ENCODE data around the gene CNTNAP1. TPM values are rescaled to one million over a fixed set of nuclear protein-coding genes. Genes with fewer than 3 reads are reported as not detected.

Gene CNTNAP1
- total and polyA plus RNA-seq, 2 donors: 0.76 to 2.1 TPM

DNA sequence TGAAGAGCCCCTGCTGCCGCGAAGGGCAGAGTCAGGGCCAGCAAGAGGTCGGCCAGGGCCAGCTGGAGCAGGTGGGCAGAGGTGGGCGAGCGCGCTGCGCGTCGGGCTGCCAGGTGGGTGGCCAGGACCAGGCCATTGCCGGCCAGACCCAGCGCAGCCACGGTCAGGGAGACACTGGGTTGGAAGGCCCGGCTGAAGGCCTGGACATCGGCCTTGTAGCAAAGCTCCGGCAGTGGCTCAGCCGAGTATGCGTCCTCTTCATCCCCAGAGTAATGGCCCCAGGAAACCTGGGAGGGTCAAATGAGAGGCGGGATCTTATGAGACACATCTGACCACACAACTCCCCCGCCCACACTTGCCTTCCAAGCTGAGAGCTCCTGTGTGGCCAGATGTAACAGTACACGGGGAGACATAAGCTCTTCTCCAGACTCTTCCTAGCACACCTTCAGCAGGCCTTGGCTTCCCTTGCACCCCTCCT, 2.0 kb upstream of the CNTNAP1 start:
- WGBS: 80% methylated on average over 20 of the region's 20 CpGs
- Histone ChIP-seq H3K9me3 (ENCODE audit: control insufficient read depth in 2 of 2, insufficient read depth in 1 of 2, low read length in 1 of 2) (peaks cover 2 to 30% of the 10 kb centered on the region in 2 donors), H3K27me3 (ENCODE audit: control insufficient read depth in 2 of 2, insufficient read depth in 1 of 2, low read length in 1 of 2) (peaks cover 34 to 80% of the 10 kb centered on the region in 2 donors), H3K4me1 (ENCODE audit: control insufficient read depth in 2 of 2, insufficient read depth in 2 of 2, low read length in 2 of 2) (peaks cover 25 to 84% of the 10 kb centered on the region in 2 donors), H3K4me3 (ENCODE audit: low read length in 2 of 2) (peak overlapping the region in 1 of 2 donors; percentile 47), H3K27ac (ENCODE audit: low read depth in 1 of 2, low read length in 1 of 2) (no peak overlapping the region), H3K36me3 (ENCODE audit: control insufficient read depth in 2 of 2, insufficient read depth in 2 of 2, low read length in 1 of 2) (no peaks in the 10 kb centered on the region)
- no peak for DNase-seq (ENCODE audit: low read depth in 6 of 9, low spot score in 9 of 9)

DNA sequence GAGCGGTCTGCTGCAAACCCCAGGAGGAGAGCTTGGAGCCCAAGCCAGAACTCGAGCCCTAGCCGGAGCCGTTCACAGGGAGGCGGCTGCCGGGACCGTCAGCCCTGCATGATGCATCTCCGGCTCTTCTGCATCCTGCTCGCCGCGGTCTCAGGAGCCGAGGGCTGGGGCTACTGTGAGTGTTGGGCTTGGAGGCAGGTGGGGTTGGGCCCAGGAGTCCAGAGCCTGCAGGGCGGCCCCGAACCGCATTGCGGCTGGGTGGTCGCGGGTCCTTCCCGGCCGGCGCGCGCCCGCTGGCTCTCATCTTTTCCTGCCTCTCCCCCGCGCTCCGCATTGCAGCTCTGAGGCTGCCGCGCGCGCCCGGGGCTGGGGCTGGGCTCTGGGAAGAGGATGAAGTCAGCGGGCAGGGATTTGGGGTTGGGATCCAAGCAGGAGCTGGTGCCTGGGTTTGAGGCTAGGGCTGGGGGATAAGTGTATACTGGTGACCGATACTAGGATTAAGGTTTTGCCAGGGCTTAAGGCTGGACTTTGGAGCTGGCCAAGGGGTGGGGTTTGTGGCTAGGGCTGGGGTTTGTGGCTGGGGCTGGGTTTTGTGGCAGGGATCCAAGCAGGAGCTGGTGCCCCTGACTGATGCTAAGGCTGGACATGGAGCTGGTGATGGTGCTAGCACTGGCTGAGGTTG, 532 bp downstream of the CNTNAP1 start:
- H3K4me3 ChIP-seq (ENCODE audit: low read length in 2 of 2): peak overlapping the region in 1 of 2 donors; percentile 8
- H3K27me3 ChIP-seq (ENCODE audit: control insufficient read depth in 2 of 2, insufficient read depth in 1 of 2, low read length in 1 of 2): peaks cover 19 to 88% of the 10 kb centered on the region in 2 donors
- no peaks in the 10 kb centered on the region for H3K36me3 ChIP-seq (ENCODE audit: control insufficient read depth in 2 of 2, insufficient read depth in 2 of 2, low read length in 1 of 2)
- peaks cover 0 to 31% of the 10 kb centered on the region in 2 donors for H3K9me3 ChIP-seq (ENCODE audit: control insufficient read depth in 2 of 2, insufficient read depth in 1 of 2, low read length in 1 of 2)
- H3K4me1 ChIP-seq (ENCODE audit: control insufficient read depth in 2 of 2, insufficient read depth in 2 of 2, low read length in 2 of 2): peaks cover 10 to 74% of the 10 kb centered on the region in 2 donors
- DNase-seq (ENCODE audit: low read depth in 6 of 9, low spot score in 9 of 9): no peak
- no peak overlapping the region for H3K27ac ChIP-seq (ENCODE audit: low read depth in 1 of 2, low read length in 1 of 2)
- 2% methylated on average over 34 of the region's 34 CpGs for WGBS

DNA sequence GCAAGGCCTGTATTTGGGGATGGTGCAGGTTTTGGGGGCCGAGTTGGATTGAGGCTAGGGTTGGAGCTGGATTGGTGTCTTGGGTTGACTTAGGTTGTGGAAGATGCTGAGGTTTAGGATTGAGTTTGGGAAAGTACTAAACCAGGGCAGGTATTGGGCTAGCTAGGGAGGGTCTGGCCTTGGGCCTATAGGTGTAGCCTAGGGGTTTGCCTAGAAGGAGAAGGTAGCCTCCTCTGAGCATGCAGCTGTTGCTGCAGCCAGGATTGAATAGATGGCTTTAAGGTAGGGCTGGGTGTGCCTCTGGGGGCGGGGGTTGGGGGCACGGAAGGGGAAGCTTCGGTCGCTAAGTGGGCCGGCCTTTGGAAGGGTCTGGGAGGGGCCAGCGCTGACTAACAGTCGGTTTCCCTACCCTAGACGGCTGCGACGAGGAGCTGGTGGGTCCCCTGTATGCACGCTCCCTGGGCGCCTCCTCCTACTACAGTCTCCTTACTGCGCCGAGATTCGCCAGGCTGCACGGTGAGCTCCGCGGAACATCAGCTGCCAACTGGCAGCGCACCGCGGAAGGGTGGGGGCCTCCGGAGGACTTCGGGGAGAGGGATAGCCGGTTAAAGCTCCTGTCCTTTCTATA, 1.2 kb downstream of the CNTNAP1 start:
- peak in 2 of 9 donors; percentile 42 to 58 for DNase-seq (ENCODE audit: low read depth in 6 of 9, low spot score in 9 of 9)
- H3K4me3 ChIP-seq (ENCODE audit: low read length in 2 of 2): no peak overlapping the region
- peaks cover 19 to 92% of the 10 kb centered on the region in 2 donors for H3K27me3 ChIP-seq (ENCODE audit: control insufficient read depth in 2 of 2, insufficient read depth in 1 of 2, low read length in 1 of 2)
- peaks cover 8 to 70% of the 10 kb centered on the region in 2 donors for H3K4me1 ChIP-seq (ENCODE audit: control insufficient read depth in 2 of 2, insufficient read depth in 2 of 2, low read length in 2 of 2)
- H3K9me3 ChIP-seq (ENCODE audit: control insufficient read depth in 2 of 2, insufficient read depth in 1 of 2, low read length in 1 of 2): peaks cover 0 to 29% of the 10 kb centered on the region in 2 donors
- H3K27ac ChIP-seq (ENCODE audit: low read depth in 1 of 2, low read length in 1 of 2): no peak overlapping the region
- no peaks in the 10 kb centered on the region for H3K36me3 ChIP-seq (ENCODE audit: control insufficient read depth in 2 of 2, insufficient read depth in 2 of 2, low read length in 1 of 2)
- 6% methylated on average over 25 of the region's 25 CpGs for WGBS

DNA sequence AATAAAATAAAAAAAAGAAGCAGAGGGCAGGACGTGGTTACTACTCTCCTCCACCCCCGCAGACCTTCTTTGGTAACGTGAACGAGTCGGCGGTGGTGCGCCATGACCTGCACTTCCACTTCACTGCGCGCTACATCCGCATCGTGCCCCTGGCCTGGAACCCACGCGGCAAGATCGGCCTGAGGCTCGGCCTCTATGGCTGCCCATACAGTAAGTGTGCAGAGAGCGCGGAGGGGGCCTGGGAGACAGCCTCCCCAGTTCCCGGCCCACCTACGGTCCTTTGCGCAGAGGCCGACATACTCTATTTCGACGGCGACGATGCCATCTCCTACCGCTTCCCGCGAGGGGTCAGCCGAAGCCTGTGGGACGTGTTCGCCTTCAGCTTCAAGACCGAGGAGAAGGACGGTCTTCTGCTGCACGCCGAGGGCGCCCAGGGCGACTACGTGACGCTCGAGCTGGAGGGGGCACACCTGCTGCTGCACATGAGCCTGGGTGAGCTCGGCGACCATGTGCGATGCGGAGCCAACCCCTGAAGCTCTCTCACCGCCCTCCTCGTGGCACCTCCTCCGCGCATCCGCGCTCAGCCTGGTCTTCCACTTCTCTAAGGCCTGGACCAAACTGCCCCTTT, 2.7 kb downstream of the CNTNAP1 start:
- no peak overlapping the region for H3K27ac ChIP-seq (ENCODE audit: low read depth in 1 of 2, low read length in 1 of 2)
- no peak for DNase-seq (ENCODE audit: low read depth in 6 of 9, low spot score in 9 of 9)
- no peaks in the 10 kb centered on the region for H3K36me3 ChIP-seq (ENCODE audit: control insufficient read depth in 2 of 2, insufficient read depth in 2 of 2, low read length in 1 of 2)
- 95% methylated on average over 50 of the region's 50 CpGs for WGBS
- H3K27me3 ChIP-seq (ENCODE audit: control insufficient read depth in 2 of 2, insufficient read depth in 1 of 2, low read length in 1 of 2): peaks cover 19 to 97% of the 10 kb centered on the region in 2 donors
- peaks cover 5 to 56% of the 10 kb centered on the region in 2 donors for H3K4me1 ChIP-seq (ENCODE audit: control insufficient read depth in 2 of 2, insufficient read depth in 2 of 2, low read length in 2 of 2)
- peaks cover 0 to 26% of the 10 kb centered on the region in 2 donors for H3K9me3 ChIP-seq (ENCODE audit: control insufficient read depth in 2 of 2, insufficient read depth in 1 of 2, low read length in 1 of 2)
- no peak overlapping the region for H3K4me3 ChIP-seq (ENCODE audit: low read length in 2 of 2)

DNA sequence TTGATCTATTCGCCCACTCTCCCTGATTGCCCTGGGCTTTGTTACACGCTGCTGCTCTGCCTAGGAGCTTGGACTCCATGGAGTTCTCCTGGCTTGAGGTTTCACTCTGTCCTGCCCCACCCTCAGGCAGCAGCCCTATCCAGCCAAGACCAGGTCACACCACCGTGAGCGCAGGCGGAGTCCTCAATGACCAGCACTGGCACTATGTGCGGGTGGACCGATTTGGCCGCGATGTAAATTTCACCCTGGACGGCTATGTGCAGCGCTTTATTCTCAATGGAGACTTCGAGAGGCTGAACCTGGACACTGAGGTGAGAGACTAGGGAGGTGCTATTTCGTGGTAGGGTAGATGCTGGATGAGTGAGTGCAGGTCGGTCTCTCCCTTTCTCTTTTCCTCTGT, 3.5 kb downstream of the CNTNAP1 start:
- DNase-seq (ENCODE audit: low read depth in 6 of 9, low spot score in 9 of 9): no peak
- H3K9me3 ChIP-seq (ENCODE audit: control insufficient read depth in 2 of 2, insufficient read depth in 1 of 2, low read length in 1 of 2): peaks cover 0 to 24% of the 10 kb centered on the region in 2 donors
- H3K4me3 ChIP-seq (ENCODE audit: low read length in 2 of 2): no peak overlapping the region
- H3K36me3 ChIP-seq (ENCODE audit: control insufficient read depth in 2 of 2, insufficient read depth in 2 of 2, low read length in 1 of 2): no peaks in the 10 kb centered on the region
- H3K27ac ChIP-seq (ENCODE audit: low read depth in 1 of 2, low read length in 1 of 2): no peak overlapping the region
- 92% methylated on average over 14 of the region's 14 CpGs for WGBS
- H3K4me1 ChIP-seq (ENCODE audit: control insufficient read depth in 2 of 2, insufficient read depth in 2 of 2, low read length in 2 of 2): peaks cover 3 to 50% of the 10 kb centered on the region in 2 donors
- peaks cover 19 to 93% of the 10 kb centered on the region in 2 donors for H3K27me3 ChIP-seq (ENCODE audit: control insufficient read depth in 2 of 2, insufficient read depth in 1 of 2, low read length in 1 of 2)

DNA sequence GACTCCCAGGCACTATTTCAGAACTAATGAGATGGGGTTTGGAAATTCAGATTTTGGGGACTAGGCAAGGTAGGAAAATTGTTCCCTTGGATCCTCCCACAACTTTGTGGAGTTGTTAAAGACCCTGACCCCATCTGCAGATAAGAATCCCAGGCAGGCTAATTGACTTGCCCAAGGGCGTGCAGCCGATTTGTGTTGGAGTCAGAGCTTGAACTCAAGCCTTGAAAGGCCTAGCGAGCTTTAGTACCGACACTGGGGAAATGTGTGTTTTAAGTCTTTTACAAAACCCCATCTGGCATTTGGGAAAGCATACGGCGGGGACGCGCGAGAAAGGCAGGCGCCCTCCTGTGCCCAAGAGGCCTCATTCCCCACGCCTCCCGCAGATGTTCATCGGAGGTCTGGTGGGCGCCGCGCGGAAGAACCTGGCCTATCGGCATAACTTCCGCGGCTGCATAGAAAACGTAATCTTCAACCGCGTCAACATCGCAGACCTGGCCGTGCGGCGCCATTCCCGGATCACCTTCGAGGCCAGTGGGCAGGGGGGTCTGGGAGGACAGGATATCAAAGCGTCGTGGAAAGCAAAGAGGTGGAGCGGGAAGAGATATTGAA, 4.3 kb downstream of the CNTNAP1 start:
- Histone ChIP-seq H3K4me1 (ENCODE audit: control insufficient read depth in 2 of 2, insufficient read depth in 2 of 2, low read length in 2 of 2) (peaks cover under 1 to 44% of the 10 kb centered on the region in 2 donors), H3K27ac (ENCODE audit: low read depth in 1 of 2, low read length in 1 of 2) (no peak overlapping the region), H3K4me3 (ENCODE audit: low read length in 2 of 2) (no peak overlapping the region), H3K9me3 (ENCODE audit: control insufficient read depth in 2 of 2, insufficient read depth in 1 of 2, low read length in 1 of 2) (peaks cover 0 to 19% of the 10 kb centered on the region in 2 donors), H3K27me3 (ENCODE audit: control insufficient read depth in 2 of 2, insufficient read depth in 1 of 2, low read length in 1 of 2) (peaks cover 15 to 88% of the 10 kb centered on the region in 2 donors), H3K36me3 (ENCODE audit: control insufficient read depth in 2 of 2, insufficient read depth in 2 of 2, low read length in 1 of 2) (no peaks in the 10 kb centered on the region)
- peak in 1 of 9 donors; percentile 57 for DNase-seq (ENCODE audit: low read depth in 6 of 9, low spot score in 9 of 9)
- whole genome bisulfite sequencing: 90% methylated on average over 32 of the region's 32 CpGs

DNA sequence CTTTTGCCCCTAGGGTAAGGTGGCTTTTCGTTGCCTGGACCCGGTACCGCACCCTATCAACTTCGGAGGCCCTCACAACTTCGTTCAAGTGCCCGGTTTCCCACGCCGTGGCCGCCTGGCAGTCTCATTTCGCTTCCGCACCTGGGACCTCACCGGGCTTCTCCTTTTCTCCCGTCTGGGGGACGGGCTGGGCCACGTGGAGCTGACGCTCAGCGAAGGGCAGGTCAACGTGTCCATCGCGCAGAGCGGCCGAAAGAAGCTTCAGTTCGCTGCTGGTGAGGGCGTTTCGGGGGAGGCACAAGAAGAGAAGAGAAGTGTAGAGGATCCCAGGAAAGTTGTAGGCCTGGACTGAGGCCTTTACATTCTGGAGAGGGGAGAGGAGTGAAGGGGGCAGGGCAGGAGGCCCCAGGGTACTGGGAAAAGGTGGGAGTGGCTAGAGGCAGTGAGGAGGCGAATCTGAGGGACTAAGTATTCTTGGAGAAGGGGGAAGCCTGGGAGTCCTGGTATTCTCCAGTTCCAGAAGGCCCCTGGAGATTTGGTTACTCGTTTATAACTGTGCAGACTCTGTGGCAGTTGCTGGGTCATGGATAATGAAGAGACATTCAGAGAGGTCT, 5.5 kb downstream of the CNTNAP1 start:
- Histone ChIP-seq H3K4me3 (ENCODE audit: low read length in 2 of 2) (no peak overlapping the region), H3K27ac (ENCODE audit: low read depth in 1 of 2, low read length in 1 of 2) (no peak overlapping the region), H3K9me3 (ENCODE audit: control insufficient read depth in 2 of 2, insufficient read depth in 1 of 2, low read length in 1 of 2) (peaks cover 0 to 18% of the 10 kb centered on the region in 2 donors), H3K27me3 (ENCODE audit: control insufficient read depth in 2 of 2, insufficient read depth in 1 of 2, low read length in 1 of 2) (peaks cover 10 to 76% of the 10 kb centered on the region in 2 donors), H3K4me1 (ENCODE audit: control insufficient read depth in 2 of 2, insufficient read depth in 2 of 2, low read length in 2 of 2) (peaks cover 0 to 35% of the 10 kb centered on the region in 2 donors), H3K36me3 (ENCODE audit: control insufficient read depth in 2 of 2, insufficient read depth in 2 of 2, low read length in 1 of 2) (no peaks in the 10 kb centered on the region)
- 95% methylated on average over 27 of the region's 27 CpGs for WGBS
- DNase-seq (ENCODE audit: low read depth in 6 of 9, low spot score in 9 of 9): no peak

DNA sequence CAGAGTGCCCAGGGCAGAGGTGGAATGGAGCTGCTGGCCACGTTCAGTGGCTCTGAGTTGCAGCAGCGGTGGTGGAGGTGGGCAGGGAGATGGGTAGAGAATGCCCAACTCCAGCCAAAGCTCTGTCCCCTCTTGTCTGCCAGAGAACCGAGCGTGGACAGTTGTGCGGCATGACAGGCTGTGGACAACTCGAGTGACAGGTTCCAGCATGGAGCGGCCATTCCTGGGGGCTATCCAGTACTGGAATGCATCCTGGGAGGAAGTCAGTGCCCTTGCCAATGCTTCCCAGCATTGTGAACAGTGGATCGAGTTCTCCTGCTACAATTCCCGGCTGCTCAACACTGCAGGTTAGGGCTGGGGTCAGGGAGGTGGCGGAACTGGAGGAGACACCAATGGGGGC, 8.3 kb downstream of the CNTNAP1 start:
- H3K9me3 ChIP-seq (ENCODE audit: control insufficient read depth in 2 of 2, insufficient read depth in 1 of 2, low read length in 1 of 2): peaks cover 0 to 11% of the 10 kb centered on the region in 2 donors
- peaks cover 0 to 13% of the 10 kb centered on the region in 2 donors for H3K4me1 ChIP-seq (ENCODE audit: control insufficient read depth in 2 of 2, insufficient read depth in 2 of 2, low read length in 2 of 2)
- no peak for DNase-seq (ENCODE audit: low read depth in 6 of 9, low spot score in 9 of 9)
- H3K36me3 ChIP-seq (ENCODE audit: control insufficient read depth in 2 of 2, insufficient read depth in 2 of 2, low read length in 1 of 2): no peaks in the 10 kb centered on the region
- no peak overlapping the region for H3K4me3 ChIP-seq (ENCODE audit: low read length in 2 of 2)
- peaks cover 0 to 48% of the 10 kb centered on the region in 2 donors for H3K27me3 ChIP-seq (ENCODE audit: control insufficient read depth in 2 of 2, insufficient read depth in 1 of 2, low read length in 1 of 2)
- H3K27ac ChIP-seq (ENCODE audit: low read depth in 1 of 2, low read length in 1 of 2): no peak overlapping the region
- WGBS: 90% methylated on average over 10 of the region's 10 CpGs
